H9 (cell line): Measurements from ENCODE around the gene KAT6B. TPM values are rescaled to one million over a fixed set of nuclear protein-coding genes. Genes with fewer than 3 reads are reported as not detected.

ENCODE experiments used
- DNase-seq: peaks from one replicate; pipeline ENCODE4 v3.0.0-alpha.2; 2017
- H2AFZ ChIP-seq: one replicate; pipeline ENCODE4 v1.6.1; 2013; ENCODE audit warnings: mild to moderate bottlenecking, low read length, control low read depth, moderate library complexity
- H2AK5ac ChIP-seq: 2 replicates; pipeline ENCODE4 v1.6.1; 2013; ENCODE audit warnings: low read length, control low read depth, mixed read lengths; ENCODE audit not compliant: insufficient read length
- H2BK120ac ChIP-seq: one replicate; pipeline ENCODE4 v1.6.1; 2013; ENCODE audit warnings: low read depth, mild to moderate bottlenecking, low read length, control low read depth, inconsistent platforms; ENCODE audit not compliant: poor library complexity, severe bottlenecking
- H2BK12ac ChIP-seq: 2 replicates; pipeline ENCODE4 v1.6.1; 2013; ENCODE audit warnings: low read length, control low read depth, mixed read lengths, low read depth; ENCODE audit not compliant: insufficient read length
- H2BK15ac ChIP-seq: 2 replicates; pipeline ENCODE4 v1.6.1; 2013; ENCODE audit warnings: low read depth, low read length, control low read depth
- H2BK20ac ChIP-seq: one replicate; pipeline ENCODE4 v1.6.1; 2013; ENCODE audit warnings: low read depth, mild to moderate bottlenecking, low read length, control low read depth, inconsistent platforms; ENCODE audit not compliant: poor library complexity, severe bottlenecking
- H2BK5ac ChIP-seq: 2 replicates; pipeline ENCODE4 v1.6.1; 2013; ENCODE audit warnings: low read length, control low read depth, mixed read lengths; ENCODE audit not compliant: insufficient read length
- H3K14ac ChIP-seq: 2 replicates; pipeline ENCODE4 v1.6.1; 2013; ENCODE audit warnings: low read length, control low read depth; ENCODE audit not compliant: insufficient read depth
- H3K18ac ChIP-seq: 2 replicates; pipeline ENCODE4 v1.6.1; 2013; ENCODE audit warnings: low read depth, mild to moderate bottlenecking, mixed read lengths, low read length, control low read depth; ENCODE audit not compliant: insufficient read length
- H3K23ac ChIP-seq: 2 replicates; pipeline ENCODE4 v1.6.1; 2013; ENCODE audit warnings: low read length, control low read depth, mixed read lengths, low read depth; ENCODE audit not compliant: insufficient read length
- H3K23me2 ChIP-seq: 2 replicates; pipeline ENCODE4 v1.6.1; 2013; ENCODE audit warnings: low read depth, mild to moderate bottlenecking, mixed read lengths, low read length, control low read depth; ENCODE audit not compliant: insufficient read length, poor library complexity, severe bottlenecking
- H3K27ac ChIP-seq: 2 replicates; pipeline ENCODE4 v1.5.1; 2013; ENCODE audit warnings: low read length, control low read depth, mixed read lengths, low read depth; ENCODE audit not compliant: insufficient read length
- H3K27me3 ChIP-seq: 2 replicates; pipeline ENCODE4 v1.6.1; 2013; ENCODE audit warnings: low read length, control low read depth, inconsistent platforms; ENCODE audit not compliant: insufficient read depth
- H3K4ac ChIP-seq: 2 replicates; pipeline ENCODE4 v1.6.1; 2013; ENCODE audit warnings: low read depth, mild to moderate bottlenecking, control low read depth, inconsistent platforms, low read length, moderate library complexity
- H3K4me1 ChIP-seq: 2 replicates; pipeline ENCODE4 v1.6.1; 2013; ENCODE audit warnings: low read length, control low read depth, inconsistent platforms; ENCODE audit not compliant: insufficient read depth
- H3K4me2 ChIP-seq: 2 replicates; pipeline ENCODE4 v1.6.1; 2013; ENCODE audit warnings: low read length, control low read depth, mixed read lengths; ENCODE audit not compliant: insufficient read length, insufficient read depth
- H3K56ac ChIP-seq: 2 replicates; pipeline ENCODE4 v1.6.1; 2013; ENCODE audit warnings: low read depth, mild to moderate bottlenecking, mixed read lengths, low read length, control low read depth; ENCODE audit not compliant: insufficient read length
- H3K79me1 ChIP-seq: 2 replicates; pipeline ENCODE4 v1.6.1; 2013; ENCODE audit warnings: low read depth, mild to moderate bottlenecking, moderate library complexity, low read length, control low read depth, inconsistent platforms; ENCODE audit not compliant: insufficient read depth, poor library complexity, severe bottlenecking
- H3K79me2 ChIP-seq: 2 replicates; pipeline ENCODE4 v1.6.1; 2013; ENCODE audit warnings: low read length, control low read depth, inconsistent platforms; ENCODE audit not compliant: insufficient read depth
- H3K9ac ChIP-seq: 2 replicates; pipeline ENCODE4 v1.6.1; 2013; ENCODE audit warnings: low read length, control low read depth, mixed read lengths; ENCODE audit not compliant: insufficient read length; ENCODE audit errors: extremely low read depth
- H3K9me3 ChIP-seq: one replicate; pipeline ENCODE4 v1.6.1; 2013; ENCODE audit warnings: low read depth, low read length, inconsistent platforms; ENCODE audit not compliant: control insufficient read depth
- H3T11ph ChIP-seq: one replicate; pipeline ENCODE4 v1.6.1; 2013; ENCODE audit warnings: mild to moderate bottlenecking, low read length, control low read depth, inconsistent platforms
- H4K20me1 ChIP-seq: one replicate; pipeline ENCODE4 v1.6.1; 2013; ENCODE audit not compliant: control insufficient read depth, insufficient read length, insufficient read depth
- H4K5ac ChIP-seq: 2 replicates; pipeline ENCODE4 v1.6.1; 2013; ENCODE audit warnings: low read depth, mild to moderate bottlenecking, mixed read lengths, low read length, control low read depth; ENCODE audit not compliant: insufficient read length
- H4K8ac ChIP-seq: replicated peaks from 2 replicates; pipeline ENCODE4 v1.6.1; 2013; ENCODE audit warnings: low read length, control low read depth, mixed read lengths, low read depth; ENCODE audit not compliant: insufficient read length
- H4K91ac ChIP-seq: 2 replicates; pipeline ENCODE4 v1.6.1; 2013; ENCODE audit warnings: low read depth, mild to moderate bottlenecking, moderate library complexity, mixed read lengths, low read length, control low read depth; ENCODE audit not compliant: insufficient read length
- H3K27ac Mint-ChIP-seq, 3 experiments: 2 replicates in 2 of 3; 3 replicates in 1 of 3; pipeline ENCODE4 v1.8.0; 2020 to 2021; ENCODE audit warnings: mixed read lengths in 3 of 3, mild to moderate bottlenecking in 1 of 3, moderate library complexity in 1 of 3
- H3K27me3 Mint-ChIP-seq: 2 replicates; pipeline ENCODE4 v1.8.0; 2021; ENCODE audit warnings: low read depth, mild to moderate bottlenecking, moderate library complexity, mixed read lengths
- H3K36me3 Mint-ChIP-seq, 3 experiments: 2 replicates in 2 of 3; 3 replicates in 1 of 3; pipeline ENCODE4 v1.8.0; 2020 to 2021; ENCODE audit warnings: low read depth in 3 of 3, mixed read lengths in 3 of 3; ENCODE audit not compliant: insufficient read depth in 1 of 3
- H3K4me1 Mint-ChIP-seq, 2 experiments: 2 replicates each; pipeline ENCODE4 v1.8.0; 2020; ENCODE audit warnings: mixed read lengths in 2 of 2
- H3K4me3 Mint-ChIP-seq, 2 experiments: 2 replicates in 1 of 2; 3 replicates in 1 of 2; pipeline ENCODE4 v1.8.0; 2020 to 2021; ENCODE audit warnings: mild to moderate bottlenecking in 2 of 2, mixed read lengths in 2 of 2, moderate library complexity in 1 of 2
- H3K9me3 Mint-ChIP-seq, 2 experiments: 2 replicates in 1 of 2; 3 replicates in 1 of 2; pipeline ENCODE4 v1.8.0; 2020; ENCODE audit warnings: mild to moderate bottlenecking in 2 of 2, mixed read lengths in 2 of 2, moderate library complexity in 1 of 2
- WGBS: extraction: QIAGEN DNeasy Blood & Tissue Kit; methylation state at CpG from one replicate; pipeline ENCODE4 v1.1.7; 2013; ENCODE audit warnings: missing lambda C conversion rate, low lambda C conversion rate, mixed read lengths; ENCODE audit not compliant: insufficient read length; ENCODE audit errors: extremely low coverage; 5-methylcytosine and 5-hydroxymethylcytosine counted together
- total RNA-seq: library from RNA; stranded (reverse); gene quantifications from 2 replicates; pipeline ENCODE4 v1.2.1, GENCODE V29; 2021
- TF ChIP-seq, protein P1 (sequence below): fragments of 200-600 bp; sonication (generic); conservative IDR thresholded peaks from 3 replicates; pipeline ENCODE4 v1.8.0; 2021; ENCODE audit warnings: antibody characterized with exemption, mild to moderate bottlenecking

Gene KAT6B
- total RNA-seq, 1 experiment from 2014 or later: 34.2 TPM

DNA sequence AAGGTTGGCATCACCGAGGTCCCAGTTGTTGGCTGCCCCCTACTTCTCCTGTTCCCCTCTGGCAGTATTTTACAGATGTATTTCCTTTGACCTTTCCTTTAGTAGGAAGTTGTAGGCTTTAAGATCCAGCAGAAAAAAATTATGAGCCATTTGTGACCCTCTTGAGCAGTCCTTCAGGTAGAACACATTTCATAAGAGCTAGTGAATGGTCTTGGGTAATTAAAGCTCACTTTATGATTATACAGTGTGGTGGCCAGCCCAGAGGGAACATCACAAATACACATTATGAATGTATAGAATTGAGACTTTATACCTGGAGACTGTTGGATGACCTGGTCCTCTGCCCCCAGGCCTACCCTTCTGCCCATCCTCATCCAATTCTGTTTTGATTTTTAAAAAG is 57.0 kb downstream of the KAT6B start:
- Mint-ChIP-seq H3K4me3 (no peak overlapping the region), H3K27me3 (no peaks in the 10 kb centered on the region), H3K36me3 (no peaks in the 10 kb centered on the region; a peak in 2 of 7 replicates), H3K9me3 (no peaks in the 10 kb centered on the region), H3K27ac (no peak overlapping the region; a peak in 1 of 7 replicates), H3K4me1 (no peaks in the 10 kb centered on the region)
- no peaks in the 10 kb centered on the region for H3K79me2 ChIP-seq
- no peak overlapping the region for H3K56ac ChIP-seq
- no peak overlapping the region for H2AK5ac ChIP-seq
- no peak overlapping the region for H3K23ac ChIP-seq
- DNase-seq: no peak
- H4K8ac ChIP-seq: no peak overlapping the region
- no peak overlapping the region for H4K91ac ChIP-seq
- H3K4me1 ChIP-seq: no peaks in the 10 kb centered on the region
- H3K9ac ChIP-seq: no peak overlapping the region
- no peaks in the 10 kb centered on the region for H3K23me2 ChIP-seq
- no peak overlapping the region for H3K4me2 ChIP-seq
- no peak overlapping the region for H2BK20ac ChIP-seq
- H3K79me1 ChIP-seq: no peaks in the 10 kb centered on the region
- no peak overlapping the region for H3K27ac ChIP-seq
- H3K9me3 ChIP-seq: no peaks in the 10 kb centered on the region
- no peak overlapping the region for H3K14ac ChIP-seq
- H2BK12ac ChIP-seq: no peak overlapping the region
- H3K27me3 ChIP-seq: no peaks in the 10 kb centered on the region
- TF ChIP-seq, protein P1, sequence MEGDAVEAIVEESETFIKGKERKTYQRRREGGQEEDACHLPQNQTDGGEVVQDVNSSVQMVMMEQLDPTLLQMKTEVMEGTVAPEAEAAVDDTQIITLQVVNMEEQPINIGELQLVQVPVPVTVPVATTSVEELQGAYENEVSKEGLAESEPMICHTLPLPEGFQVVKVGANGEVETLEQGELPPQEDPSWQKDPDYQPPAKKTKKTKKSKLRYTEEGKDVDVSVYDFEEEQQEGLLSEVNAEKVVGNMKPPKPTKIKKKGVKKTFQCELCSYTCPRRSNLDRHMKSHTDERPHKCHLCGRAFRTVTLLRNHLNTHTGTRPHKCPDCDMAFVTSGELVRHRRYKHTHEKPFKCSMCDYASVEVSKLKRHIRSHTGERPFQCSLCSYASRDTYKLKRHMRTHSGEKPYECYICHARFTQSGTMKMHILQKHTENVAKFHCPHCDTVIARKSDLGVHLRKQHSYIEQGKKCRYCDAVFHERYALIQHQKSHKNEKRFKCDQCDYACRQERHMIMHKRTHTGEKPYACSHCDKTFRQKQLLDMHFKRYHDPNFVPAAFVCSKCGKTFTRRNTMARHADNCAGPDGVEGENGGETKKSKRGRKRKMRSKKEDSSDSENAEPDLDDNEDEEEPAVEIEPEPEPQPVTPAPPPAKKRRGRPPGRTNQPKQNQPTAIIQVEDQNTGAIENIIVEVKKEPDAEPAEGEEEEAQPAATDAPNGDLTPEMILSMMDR: no peak
- no peak overlapping the region for H2BK120ac ChIP-seq
- WGBS: no CpG with 5 or more reads among the region's 1 CpG
- H2AFZ ChIP-seq: no peak overlapping the region
- H3K18ac ChIP-seq: no peak overlapping the region
- no peaks in the 10 kb centered on the region for H4K20me1 ChIP-seq
- H2BK15ac ChIP-seq: no peak overlapping the region
- H4K5ac ChIP-seq: no peak overlapping the region
- H3T11ph ChIP-seq: no peak overlapping the region
- no peak overlapping the region for H3K4ac ChIP-seq
- no peak overlapping the region for H2BK5ac ChIP-seq
